B cell (primary cell): Measurements from ENCODE around the gene IL17RA.

Source experiments
- CTCF ChIP-seq: fragments of 200-600 bp; IDR thresholded peaks from one replicate; pipeline ENCODE4 v1.8.0; 2022; ENCODE audit warnings: antibody characterized with exemption, mild to moderate bottlenecking
- EZH2 ChIP-seq: IDR thresholded peaks from 2 replicates; pipeline ENCODE4 v1.6.1; 2012; ENCODE audit warnings: borderline replicate concordance, low read depth, mild to moderate bottlenecking, moderate library complexity, low read length; ENCODE audit not compliant: insufficient read depth, poor library complexity, severe bottlenecking

GRCh38 chr22:17098379-17098819, 13.6 kb downstream of the IL17RA start:
- TF ChIP-seq CTCF, result no peak
- no peak for TF ChIP-seq EZH2
